HG03565 (cell line): ENCODE measurements around the gene CNKSR3.

Experiments used
- ATAC-seq: cut with Tn5 transposase; IDR thresholded peaks from one replicate; pipeline ENCODE4 v1.9.1; 2021; ENCODE audit warnings: mild to moderate bottlenecking, moderate library complexity; ENCODE audit not compliant: unreplicated experiment

CNKSR3 gene

DNA sequence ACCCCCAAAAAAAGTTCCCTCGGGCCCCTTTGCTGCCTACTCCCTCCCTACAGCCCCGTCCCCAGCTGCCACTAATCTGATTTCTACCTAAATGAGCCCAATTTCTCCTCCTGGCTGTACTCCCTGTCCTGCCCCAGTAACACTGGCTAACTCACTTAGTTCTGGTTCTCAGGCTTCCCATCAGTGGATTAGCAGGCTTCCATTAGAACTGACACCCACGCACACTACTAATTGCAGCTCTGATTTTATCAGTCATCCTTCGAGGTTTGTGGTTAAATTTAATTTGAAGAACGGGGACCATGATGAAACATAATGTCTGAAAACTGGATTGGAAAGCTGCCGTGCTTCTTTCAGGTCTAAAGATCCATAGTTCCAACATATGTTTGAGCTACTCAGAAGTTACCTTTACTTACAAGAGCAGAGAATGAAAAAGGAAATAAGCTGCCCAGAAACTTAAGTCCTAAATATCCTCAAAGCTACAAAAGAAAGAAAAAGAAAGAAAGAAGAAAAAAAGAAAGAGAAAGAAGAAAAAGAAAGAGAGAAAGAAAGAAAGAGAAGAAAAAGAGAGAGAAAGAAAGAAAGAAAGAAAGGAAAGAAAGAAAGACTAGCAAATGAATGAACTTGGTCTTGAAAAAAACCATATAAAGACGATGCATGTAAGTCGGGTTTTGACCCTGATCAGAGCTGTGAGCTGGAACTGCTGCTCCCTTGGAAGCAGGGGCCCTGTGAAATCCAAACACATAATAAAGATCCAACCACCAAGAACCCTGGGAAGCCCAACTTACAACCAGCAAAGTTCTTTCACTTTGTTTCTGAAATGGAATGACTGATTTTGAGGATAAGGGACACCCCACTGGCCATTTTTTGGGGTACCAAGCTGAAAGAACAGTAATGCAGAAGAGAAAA is 51.7 kb downstream of the CNKSR3 start:
- ATAC-seq, result no peak

DNA sequence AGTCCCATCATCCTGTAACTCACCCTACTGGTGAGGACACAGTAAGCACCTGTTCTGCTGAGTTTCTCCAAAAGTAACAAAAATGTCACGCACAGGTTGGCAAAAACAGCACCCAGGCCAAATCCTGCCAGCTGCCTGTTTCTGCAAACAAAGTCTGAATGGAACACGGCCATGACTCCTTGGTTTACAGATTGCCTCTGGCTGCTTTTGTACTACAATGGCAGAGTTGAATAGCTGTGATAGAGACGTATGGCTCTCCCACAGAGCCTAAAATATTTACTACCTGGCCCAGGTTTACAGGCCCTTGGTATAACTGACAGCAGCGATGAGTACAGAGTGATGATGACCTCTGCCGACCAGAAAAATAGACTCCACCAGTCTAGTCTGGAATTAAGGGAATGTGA is 52.6 kb downstream of the CNKSR3 start:
- no peak for ATAC-seq

DNA sequence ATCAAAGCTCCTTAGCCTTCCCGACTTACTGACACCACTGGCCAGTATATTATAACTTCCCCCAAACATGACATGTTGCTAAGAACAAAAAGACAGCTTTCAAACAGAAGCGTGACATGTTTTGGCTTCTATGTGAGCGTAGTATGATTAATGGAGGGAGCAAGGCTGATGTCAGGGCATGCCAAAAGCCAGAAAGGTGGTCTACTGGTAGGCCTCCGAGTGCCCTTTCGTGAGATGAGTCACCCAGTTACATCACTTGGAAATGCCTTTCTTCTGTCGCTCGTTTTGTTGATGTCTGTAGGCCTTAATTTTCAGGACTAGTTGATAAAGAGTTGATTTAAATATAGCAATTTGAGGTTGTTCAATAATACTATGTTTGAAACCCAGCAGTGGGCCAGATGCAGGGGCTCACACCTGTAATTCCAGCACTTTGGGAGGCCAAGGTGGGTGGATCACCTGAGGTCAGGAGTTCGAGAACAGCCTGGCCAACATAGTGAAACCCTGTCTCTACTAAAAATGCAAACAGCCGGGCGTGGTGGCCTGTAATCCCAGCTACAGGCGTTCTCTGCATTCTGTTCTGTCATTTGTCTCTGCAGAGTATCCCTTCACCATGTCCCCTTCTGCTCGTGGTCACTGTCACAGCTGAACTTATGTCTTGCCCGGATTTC is 53.3 kb downstream of the CNKSR3 start:
- ATAC-seq, result no peak

DNA sequence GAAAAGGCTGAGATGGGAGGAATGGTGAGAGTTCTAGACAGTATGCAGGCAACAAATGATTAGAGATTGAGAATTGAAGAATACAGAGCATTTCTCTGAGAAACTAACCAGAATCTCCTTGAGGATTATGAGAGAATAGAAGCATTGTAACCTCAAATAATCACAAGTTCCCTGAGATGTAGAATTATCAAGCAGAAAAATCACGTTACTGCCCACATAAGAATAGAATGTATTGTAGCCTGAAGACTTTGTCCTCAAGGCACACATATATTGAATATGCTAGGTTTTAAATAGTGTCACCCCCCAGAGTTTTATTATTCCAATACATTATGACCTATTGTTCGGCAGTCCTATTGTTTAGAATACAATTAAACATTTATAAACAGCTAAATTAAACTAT is 57.2 kb downstream of the CNKSR3 start:
- no peak for ATAC-seq

DNA sequence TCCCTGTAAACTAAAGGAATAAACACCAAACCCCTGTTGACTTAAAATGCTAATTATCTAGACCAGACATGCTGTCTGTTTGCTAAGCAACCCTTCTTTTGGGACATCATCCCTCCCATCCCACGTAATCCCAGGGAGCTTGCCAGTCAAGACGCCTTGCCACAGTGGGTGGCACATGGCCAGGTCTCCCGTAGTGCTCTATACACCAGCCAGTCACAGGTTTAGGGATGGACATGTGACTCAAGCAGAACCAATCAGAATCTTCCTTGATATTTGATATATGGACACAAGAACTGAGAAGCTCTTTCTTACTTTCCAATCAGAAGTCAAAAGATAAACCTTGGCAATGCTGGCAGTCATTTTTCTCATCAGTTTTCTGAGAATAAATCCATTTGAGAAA is 60.0 kb downstream of the CNKSR3 start:
- ATAC-seq, result no peak

DNA sequence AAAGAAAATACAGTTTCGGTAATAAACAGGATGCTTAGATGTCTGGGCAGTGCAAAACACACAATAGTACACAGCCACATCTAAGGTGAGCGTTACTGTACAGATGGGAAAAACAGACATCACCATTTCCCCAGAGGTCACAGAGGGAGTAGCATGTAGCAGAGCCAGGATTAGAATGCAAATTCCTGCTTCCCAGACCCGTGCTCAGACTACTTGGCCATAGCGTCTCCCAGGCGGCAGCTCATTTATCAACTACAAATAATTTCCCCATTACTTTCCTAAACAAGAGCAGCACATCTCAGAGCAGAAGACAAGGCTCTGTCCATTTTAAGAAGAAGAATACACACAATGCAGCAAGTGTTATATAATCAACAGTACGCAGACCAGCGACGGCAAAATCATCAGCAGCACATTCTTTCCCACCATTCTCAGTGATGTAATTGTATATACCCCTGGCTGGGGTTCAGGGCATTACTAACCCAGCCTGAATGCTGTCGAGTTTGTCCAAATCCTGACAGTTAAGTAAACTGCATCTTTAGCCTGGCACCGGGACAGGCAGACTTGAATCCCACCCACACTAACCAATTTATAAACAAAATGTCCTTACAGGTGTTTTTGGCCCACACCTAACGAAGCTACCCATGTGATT is 61.9 kb downstream of the CNKSR3 start:
- ATAC-seq, result no peak

DNA sequence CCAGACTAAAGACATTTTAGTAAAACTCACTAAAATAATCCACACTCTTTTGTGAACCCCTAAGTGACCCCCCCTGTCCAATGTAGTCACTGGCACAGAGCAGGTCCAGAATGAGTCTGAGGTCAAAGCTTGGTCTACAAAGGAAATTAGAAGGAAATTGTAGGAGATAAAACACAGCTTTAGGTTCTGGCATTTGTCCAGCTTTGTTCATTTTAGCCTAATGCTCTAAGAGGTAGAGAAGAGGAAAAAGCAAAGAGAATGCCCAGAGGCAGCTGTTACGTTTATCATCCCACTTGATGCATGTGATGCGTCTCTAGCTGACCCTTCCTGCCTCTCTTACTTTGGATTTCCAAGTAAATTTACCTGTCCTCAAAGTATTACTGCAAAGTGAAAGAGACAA is 62.5 kb downstream of the CNKSR3 start:
- ATAC-seq, result no peak

DNA sequence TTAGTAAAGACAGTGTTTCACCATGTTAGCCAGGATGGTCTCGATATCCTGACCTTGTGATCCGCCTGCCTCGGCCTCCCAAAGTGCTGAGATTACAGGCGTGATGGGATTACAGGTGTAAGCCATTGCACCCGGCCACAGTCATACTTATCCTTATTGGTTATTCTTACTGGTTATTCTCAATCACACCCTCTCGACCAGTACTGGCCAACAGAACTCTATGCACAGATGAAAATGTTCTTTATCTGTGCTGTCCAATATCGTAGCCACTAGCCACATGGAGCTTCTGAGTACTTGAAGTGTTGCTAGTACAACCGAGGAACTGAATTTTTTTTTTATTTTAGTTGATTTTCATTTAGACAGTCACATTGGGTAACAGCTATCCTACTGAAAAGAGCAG is 63.5 kb downstream of the CNKSR3 start:
- ATAC-seq, result no peak

DNA sequence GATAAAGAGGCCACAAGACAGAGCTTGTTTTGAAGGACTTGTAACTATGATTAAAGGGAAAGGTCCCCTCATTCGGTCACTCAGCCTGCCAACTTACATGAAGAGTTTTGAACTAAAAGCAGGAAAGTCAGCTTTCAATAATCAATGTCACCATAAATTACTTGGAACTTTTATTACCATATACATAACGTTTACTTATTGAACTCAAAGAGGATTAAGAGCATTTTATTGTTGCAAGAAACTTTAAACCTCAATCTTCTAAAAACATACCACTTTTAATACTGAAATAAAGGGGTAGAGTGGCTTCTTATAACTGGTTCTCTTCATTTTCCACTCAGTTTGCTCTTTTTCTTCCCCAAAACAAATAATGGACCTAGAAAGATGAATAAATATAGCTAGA is 65.1 kb downstream of the CNKSR3 start:
- ATAC-seq, result no peak

DNA sequence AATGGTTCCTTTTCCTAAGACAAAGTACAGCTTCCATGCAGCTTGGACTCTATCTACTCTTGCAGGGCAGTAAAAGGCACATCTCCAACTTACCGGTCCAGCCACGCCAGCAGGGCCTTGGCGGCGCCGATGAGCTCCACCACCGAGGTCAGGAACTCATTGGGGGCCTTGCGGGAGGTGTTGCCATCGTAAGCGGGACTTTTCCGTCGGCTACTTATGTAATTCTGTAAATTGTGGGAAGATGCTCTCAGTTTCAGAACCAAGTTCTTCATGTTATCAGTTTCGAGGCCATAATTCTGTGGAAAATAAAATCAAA is 68.5 kb downstream of the CNKSR3 start:
- ATAC-seq, result no peak

DNA sequence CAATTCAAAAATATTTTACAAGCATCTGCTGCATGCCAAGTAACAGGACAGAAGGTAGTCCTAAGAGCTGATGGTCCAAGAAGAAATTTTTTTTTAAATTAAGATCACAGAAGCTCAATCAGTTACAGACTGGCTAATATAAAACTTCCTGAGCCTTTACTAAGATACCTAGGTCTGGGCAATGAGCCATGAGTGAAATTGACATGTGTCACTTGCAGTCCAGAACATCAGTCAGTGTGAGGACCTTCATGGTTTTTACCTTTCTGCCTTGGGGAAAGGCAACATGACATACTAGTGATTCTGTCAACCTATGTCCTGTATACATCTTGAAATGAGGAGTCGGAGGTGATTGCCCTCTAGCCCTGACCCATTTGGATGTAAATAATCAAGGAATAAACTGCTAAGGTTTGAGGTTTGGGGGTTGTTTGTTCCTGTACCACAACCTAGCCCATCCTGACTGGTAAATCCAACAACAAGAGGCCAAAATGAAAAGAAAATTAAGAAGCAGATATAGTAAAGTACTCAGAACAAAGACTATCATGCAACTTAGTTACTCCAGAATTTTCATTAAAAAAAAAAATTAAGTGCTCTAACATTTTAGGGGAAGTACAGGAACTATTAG is 70.0 kb downstream of the CNKSR3 start:
- ATAC-seq, result no peak

DNA sequence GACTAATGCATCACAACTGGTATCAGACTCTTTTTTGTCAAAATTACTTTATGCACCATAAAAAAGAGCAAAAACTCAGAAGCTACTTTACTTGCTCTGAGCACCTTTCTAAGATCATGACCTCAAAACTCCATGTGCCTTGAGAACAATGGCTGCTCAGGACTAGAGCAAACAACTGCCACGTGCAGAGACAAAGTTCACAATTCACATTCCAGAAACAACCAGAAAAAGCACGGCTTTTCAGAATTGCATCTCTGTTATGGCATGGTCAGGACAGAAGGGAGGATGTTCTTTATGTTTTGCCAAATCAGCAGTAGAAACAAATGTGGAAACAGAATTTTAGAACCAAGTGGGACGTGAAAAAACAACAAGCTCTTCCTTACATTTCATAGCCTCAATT is 70.5 kb downstream of the CNKSR3 start:
- no peak for ATAC-seq

DNA sequence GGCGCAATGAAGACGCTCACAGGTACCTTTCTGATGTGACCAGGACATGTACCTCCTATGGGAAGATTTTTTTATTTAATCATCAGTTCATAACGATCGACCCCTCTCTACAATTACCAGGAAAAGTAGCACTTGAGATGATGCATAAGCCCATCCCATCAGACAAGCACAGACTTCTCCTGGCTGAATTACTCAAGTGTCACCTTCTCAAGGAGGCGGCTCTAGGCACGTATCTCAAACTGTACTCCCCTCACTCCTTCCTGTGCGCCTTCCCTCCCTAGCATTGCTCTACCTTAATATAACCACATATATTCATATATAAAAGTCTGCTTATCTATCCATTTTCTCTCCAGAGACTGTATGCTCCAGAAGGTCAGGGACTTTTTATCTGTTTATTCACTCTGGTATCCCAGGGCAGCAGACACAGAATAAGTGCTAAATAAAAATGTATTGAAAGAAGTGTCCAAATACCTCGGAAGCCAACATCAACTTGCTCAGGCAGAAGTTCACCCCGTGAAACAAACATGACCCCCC is 71.5 kb downstream of the CNKSR3 start:
- no peak for ATAC-seq

DNA sequence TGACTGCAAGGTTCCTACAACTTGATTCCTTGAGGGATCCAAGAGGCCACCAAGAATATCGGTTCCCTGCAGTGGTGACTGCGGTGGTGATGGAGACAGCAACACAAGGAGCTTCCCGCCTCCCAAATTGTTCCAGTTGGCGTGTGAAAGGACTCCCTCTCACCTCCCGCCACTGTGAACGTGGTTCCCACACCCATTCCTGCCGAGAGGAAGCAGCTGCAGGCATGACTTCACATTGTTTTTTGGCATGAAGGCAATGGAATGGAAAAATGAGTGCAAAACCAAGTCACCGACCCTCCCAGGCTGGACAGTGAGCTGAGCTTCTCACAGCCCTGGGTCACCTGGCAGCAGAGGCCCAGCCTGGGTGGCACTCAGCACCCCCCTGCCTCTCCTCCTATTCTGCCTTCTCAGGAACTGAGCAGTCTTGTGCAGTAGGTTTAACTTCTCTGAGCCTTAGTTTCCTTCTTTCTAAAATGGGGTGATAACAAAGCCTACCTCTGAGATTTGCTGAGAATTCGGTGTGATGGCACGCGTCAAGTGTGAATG is 75.0 kb downstream of the CNKSR3 start:
- no peak for ATAC-seq

DNA sequence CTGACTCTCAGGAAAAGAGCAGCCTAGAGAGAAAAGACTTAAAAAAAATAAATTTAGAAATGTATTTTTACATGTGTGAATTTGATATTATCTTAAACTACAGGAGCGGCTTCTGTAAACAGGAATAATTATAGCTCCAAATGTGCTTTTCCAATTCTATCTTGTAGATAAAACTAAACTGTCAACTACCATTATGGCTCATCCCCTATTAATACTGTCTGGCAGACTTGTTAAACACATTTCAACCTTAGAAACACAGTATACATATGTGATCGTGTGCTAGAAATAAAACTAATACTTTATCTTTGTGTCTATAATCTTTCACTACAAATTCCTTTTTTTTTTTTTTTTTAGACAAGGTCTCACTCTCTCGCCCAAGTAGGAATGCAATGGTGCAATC is 75.8 kb downstream of the CNKSR3 start:
- no peak for ATAC-seq

DNA sequence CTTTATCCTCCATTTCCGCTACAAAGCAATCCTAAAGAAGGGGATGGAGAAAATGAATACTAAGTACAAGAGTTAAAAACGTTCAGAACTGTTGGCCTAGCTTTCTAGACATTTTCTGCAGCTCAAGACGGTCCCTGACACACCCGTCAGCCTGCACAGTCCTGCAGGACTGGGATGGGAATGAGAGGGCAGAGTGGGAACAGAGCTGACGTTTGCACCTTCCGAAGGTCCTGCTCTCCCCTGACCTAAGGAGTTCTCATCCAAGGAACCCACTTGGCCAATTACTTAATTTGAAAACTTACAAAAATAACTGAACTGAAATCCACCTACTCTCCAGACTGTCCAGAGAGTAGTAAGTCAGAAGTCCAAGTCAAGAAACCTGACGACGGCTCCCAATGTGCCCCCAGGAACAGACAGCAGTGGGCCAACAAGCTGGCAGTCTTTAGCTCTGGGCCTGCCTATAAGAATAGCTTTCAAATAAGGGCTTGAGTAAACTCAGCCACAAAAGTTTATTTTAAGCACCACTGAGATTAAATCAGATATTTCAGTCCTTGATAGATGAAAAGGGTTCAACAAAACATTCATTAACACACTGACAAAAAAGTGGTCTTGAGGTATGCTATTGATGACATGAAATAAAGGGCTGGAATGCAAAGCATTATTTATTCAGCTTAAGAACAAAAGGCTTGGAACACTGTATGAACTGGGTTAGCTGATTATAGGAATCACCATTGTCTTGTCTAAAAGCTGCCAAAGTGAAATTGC is 76.8 kb downstream of the CNKSR3 start:
- ATAC-seq, result no peak

DNA sequence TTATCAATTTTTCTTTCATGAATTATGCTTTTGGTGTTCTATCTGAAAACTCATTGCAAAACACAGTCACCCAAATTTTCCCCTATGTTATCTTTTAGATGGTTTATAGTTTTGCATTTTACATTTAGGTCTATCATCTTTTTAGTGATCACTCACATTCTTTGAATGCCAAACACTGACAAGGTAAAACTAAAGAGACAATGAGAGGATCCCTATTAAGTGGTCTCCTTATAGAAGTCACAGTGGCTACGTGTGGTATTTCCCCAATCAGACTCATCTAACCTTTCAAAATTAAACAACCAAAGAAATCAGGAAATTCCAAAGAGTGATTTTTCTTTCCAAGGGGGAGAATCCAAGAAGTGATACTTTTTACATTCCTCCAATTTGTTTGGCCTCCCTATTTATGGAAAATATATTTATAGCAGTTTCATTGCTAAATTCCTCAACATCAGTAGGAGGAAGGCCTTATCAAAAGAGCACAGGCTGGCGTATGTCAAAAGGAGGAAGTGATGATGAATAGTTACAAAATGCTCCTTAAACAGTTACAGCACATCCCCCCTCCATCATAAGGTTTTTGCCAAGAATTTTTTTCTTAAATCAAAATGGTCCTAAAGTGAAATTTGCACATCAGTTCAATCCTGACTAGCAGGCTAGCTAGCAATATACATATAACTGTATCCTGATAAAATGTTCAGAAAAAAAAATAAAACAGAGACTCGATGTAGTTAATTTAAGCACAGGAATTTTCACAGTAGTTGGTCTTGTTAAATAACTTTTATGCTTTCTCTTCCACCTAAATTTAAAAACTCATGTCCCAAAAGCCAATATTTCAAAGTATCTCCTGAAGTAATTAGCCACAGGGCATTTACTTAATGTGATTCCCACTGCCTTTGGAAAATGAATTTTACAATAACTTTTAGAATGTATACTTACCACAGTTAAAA is 77.7 kb downstream of the CNKSR3 start:
- no peak for ATAC-seq

DNA sequence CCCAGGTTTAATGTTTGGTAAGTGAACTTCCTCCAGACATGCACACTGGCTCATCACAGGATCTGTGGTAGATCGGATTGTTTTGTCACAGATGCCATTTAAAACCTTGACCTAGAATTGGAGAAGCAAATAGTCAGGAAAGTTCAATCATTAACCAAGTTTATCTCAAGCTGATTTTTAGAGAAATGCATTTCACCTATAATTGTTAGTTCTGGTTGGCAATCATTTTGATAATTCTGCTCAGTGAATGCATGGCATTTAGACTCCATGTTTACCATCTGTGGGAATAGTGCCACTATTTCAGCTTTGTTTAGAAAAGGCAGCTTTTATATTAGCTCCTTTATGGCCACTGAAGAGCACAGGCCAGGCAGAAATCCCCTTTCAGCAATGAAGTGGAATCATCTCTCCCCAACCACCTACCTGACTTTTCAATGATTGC is 80.0 kb downstream of the CNKSR3 start:
- no peak for ATAC-seq

DNA sequence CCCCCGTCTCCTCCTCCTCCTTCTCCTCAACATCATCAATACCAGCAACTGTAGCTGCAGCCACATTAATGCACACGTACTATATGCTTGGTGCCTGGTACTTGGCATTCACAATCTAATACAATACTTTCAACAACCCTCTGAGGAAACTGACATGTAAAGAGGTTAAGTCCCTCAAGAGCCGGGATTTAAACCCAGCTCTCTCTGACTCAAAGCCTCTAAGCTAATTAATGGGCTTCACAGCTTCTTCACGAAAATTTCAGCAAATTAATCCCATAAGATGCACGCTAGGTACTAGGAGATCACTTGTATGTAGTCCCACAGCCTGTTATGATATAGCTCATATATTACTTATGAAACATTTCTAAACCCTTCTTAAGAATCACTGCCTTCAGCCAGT is 80.8 kb downstream of the CNKSR3 start:
- no peak for ATAC-seq
